Dermis blood vessel endothelial cell (primary cell): ENCODE measurements around the gene CENPX. TPM values are rescaled to one million over a fixed set of nuclear protein-coding genes. Genes with fewer than 3 reads are reported as not detected.
"Not testable (repeated sequence)": the region's sequence is repeated elsewhere in the genome, so short reads cannot be mapped to it uniquely, and the experiment has no call there.

ENCODE experiments used
- DNase-seq: peaks from one replicate; pipeline ENCODE4 v3.0.0; 2010
- total RNA-seq: library from RNA; depleted of rRNA; stranded (reverse); fragments of >200 nt; gene quantifications from 2 replicates; pipeline ENCODE4 v1.2.3, GENCODE V29; 2014

Gene CENPX
- total RNA-seq, 1 donor from 2014 or later: 33.0 TPM

GRCh38 chr17:82038796-82039409, 16.2 kb upstream of the CENPX start:
- DNase-seq: not testable (repeated sequence)

- no peak for DNase-seq
These were observed 15.2 kb upstream of the CENPX start for GRCh38 chr17:82037889-82038195.

- DNase-seq: peak; percentile 98
These were observed 14.6 kb upstream of the CENPX start, which contains the start of gene DCXR for GRCh38 chr17:82037092-82037888. Gene DCXR, minus strand, starts transcription at chr17:82037697. Its CDS starts 15 bp downstream, at chr17:82037682.

GRCh38 chr17:82036634-82037091, 14.0 kb upstream of the CENPX start:
- no peak for DNase-seq

GRCh38 chr17:82035956-82036633, 13.4 kb upstream of the CENPX start:
- no peak for DNase-seq

- DNase-seq: no peak
These were observed 12.8 kb upstream of the CENPX start for GRCh38 chr17:82035488-82035887.

- DNase-seq: no peak
These were observed 11.8 kb upstream of the CENPX start for GRCh38 chr17:82034371-82035011.

- no peak for DNase-seq
These were observed 10.8 kb upstream of the CENPX start for GRCh38 chr17:82033359-82034085.

- DNase-seq: no peak
These were observed 9.4 kb upstream of the CENPX start for GRCh38 chr17:82031885-82032627.

GRCh38 chr17:82031303-82031884, 8.7 kb upstream of the CENPX start, which contains the start of gene RAC3:
Gene RAC3, plus strand, starts transcription at chr17:82031678. Its CDS starts 84 bp downstream, at chr17:82031762.
- DNase-seq: peak; percentile 61

GRCh38 chr17:82030470-82031302, 8.0 kb upstream of the CENPX start:
- DNase-seq: peak; percentile 92

GRCh38 chr17:82029990-82030469, 7.4 kb upstream of the CENPX start:
- DNase-seq: no peak

- DNase-seq: no peak
These were observed 6.7 kb upstream of the CENPX start for GRCh38 chr17:82029391-82029790.

GRCh38 chr17:82028966-82029365, 6.3 kb upstream of the CENPX start:
- DNase-seq: no peak

GRCh38 chr17:82028246-82028645, 5.6 kb upstream of the CENPX start:
- no peak for DNase-seq

GRCh38 chr17:82025401-82026107, 2.9 kb upstream of the CENPX start:
- no peak for DNase-seq

- DNase-seq: no peak
These were observed 2.2 kb upstream of the CENPX start for GRCh38 chr17:82024859-82025258.

- DNase-seq: peak; percentile 33
These were observed 966 bp upstream of the CENPX start for GRCh38 chr17:82023447-82024241.
